Stimulated activated CD4-positive, alpha-beta T cell treated with anti-CD3 and anti-CD28 coated beads, TNF-alpha, amount 100 ng/mL, for 4 hours (primary cell): ENCODE measurements around the gene PKP1.

Source experiments
- DNase-seq, 3 experiments: peaks; one replicate each; pipeline ENCODE4 v3.0.0-alpha.2; 2020; ENCODE audit warnings: low read depth in 3 of 3

PKP1 gene

DNA sequence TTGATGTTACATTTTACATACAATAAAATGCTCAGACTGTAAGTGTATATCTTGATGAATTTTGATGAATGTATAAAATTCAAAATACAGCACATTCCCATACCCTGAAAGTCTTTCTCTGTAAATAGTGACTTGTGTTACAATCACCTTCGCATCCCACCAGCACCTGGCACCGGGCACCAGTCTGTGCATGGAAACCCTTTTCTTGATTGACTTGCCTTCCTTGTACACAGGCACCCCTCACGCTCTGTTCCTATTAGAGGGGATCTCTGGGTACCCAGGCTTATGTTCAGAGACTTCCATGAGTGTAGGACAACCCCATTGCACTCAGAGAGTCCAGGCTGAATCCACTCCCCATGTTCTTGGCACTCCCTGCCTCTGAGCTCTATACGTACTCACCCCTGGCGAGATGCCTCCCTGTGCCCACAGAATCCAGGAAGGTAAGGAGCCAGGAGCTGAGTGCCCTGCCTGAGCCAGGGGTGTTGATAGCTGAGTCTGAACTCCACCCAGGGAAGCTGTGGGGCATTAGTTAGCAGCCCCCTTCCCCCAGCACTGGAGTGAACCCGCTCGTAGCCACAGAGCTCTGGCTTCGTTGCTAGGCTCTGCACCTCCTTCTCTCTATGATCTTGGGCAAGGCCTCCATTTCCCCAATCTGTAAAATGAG lies 22.5 kb upstream of the PKP1 start:
- no peak for DNase-seq

DNA sequence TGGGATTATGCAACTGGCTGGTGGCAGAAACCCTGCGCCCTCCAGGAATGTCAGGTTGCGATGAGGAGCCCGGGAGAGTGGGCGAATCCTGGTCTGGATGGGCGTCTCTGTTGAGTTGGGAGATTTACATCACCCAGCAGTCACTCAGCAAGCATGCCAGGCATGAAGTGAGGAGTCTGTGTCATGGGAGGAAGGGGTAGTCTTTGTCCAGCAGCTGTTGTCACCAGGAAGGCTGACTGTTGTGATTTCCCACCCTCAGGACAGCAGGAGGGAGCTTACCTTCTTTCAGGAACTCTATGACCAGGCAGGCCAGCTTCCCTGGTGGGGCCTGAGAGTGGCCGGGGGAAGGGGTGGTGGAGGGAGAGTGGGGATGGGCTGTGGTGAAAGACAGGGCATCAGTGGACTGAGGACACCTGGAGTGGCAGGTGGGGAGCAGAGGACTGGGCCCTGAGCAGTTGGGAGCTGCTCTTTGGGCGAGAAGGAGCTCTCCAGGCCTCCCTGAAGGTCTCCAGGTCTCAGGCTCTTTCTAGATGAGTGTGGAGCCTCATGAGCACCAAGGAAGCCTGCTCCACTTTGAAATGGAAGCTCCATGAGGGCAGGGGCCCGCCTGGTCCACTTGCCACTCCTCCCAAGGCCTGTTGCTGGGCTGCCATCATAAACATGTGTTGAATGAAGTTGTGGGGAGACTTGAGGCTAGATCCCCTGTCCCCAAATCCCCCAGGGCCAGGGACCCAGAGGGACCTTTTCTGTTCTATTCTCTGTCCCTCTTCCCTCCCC lies 21.3 kb upstream of the PKP1 start:
- no peak for DNase-seq

DNA sequence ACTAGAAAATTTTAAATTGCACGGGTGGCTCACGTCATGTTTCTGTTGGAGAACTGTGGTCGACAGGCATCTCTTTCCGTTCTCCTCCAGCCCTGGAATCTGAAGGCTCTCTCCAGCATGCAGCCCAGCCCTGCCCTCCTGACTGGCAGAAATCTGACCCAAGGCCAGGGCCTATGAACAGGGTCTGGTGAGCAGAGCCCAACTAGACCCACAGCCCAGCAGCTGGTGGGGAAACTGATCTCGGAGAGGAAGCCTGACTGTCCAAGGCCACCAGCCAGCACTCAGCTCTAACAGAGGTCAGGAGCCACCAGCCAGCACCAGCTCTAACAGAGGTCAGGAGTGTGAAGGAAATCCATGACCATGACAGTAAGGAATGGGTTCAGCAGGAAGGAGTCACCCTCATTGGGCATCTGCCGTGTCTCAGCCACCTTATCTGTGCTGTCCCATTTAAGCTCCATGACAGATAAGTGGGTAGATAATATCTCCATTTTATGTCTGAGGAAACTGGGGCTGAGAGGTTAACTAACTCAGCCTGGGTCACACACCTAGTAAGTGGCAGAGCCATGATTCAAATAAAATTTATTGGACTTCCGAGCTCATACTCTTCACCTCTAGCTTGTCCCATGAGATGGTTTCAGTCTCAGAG lies 20.2 kb upstream of the PKP1 start:
- no peak for DNase-seq

DNA sequence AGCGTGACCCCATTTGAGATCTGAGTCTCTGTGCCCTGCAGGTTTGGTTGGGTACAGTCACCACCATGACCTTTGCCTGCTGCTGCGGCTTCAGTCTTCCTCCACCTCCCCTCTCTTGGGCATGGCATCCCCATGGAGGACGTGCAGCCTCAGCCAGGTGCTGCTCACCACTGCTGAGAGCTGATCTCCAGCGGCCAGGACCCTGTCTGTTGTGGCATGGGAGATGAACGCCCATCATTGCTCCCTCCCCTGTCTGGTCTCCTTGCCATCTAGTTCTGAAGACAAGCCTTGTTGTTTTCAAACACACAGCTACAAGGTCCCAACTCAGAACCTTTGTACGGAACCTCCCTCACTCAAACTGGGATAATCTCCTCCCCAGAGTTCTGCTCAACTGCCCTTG lies 19.2 kb upstream of the PKP1 start:
- no peak for DNase-seq

DNA sequence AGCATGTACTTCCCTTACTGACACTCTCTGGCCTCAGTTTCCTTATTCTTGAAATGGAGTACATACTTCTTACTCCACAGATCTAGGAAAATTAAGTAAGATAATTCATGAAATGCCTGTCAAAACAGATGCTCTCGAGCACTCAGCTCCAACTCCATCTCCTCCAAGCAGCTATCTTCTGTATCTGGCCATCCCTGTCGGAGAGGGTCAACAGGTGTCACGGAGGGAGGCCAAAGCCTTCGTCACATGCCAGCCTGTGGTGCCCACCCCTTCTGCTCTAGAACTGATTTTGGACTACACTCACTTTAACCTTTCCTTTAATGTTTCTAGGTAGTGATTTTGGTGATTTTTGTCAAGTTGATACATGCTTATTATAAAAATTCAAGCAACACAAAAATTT lies 18.8 kb upstream of the PKP1 start:
- DNase-seq, result no peak

DNA sequence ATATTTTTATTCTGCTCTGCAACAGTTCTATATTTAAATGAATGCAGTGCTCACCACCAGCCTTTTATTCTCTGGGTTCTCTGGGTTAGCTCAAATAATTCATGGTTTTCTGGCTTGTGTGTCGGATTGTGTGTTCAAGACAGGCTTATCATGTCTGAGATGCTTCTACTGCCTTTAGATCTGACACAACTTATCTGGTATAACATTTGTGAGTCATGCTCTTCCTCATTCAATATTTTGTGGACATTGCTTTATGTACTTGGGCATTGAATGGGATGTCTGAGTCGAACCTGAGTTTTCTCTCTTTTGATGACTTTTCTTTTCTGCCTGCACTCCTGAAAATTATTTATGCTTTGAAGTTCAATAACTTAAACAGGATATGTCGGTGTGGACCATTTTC lies 17.6 kb upstream of the PKP1 start:
- DNase-seq, result no peak

DNA sequence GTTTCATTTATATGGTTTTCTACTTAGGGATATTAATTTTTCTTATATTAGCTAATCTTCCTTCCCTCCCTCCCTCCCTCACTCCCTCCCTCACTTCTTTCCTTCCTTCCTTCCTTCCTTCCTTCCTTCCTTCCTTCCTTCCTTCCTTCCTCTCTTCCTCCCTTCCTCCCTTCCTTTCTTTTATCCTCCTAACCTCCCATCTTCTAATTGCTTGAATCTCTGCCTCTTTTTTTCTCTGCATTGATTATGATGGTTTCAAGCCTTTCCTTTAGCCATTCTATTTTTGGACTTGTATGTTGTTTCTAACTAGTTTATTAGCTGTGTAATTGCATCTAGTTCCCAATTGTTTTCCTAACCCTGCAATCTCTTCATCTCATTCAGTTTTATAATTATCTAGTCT lies 17.0 kb upstream of the PKP1 start:
- no peak for DNase-seq

DNA sequence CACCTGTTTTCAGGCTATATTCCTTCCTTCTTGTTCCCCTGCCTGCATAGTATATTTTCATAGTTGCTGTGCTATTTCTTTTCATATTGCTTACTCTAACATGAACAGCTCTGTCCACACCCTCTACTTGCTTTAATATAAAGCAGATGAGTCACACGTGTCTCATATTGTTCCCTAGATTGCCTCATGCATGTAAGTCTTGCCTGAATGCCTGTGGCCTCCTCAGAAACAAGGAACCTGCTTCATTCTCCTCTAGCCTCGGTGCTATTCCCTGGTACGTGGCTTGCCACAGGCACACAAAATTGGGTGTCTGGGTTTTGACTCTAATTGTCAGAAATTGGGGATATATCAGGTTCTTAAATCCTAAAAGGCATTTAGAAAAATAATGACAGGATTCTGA lies 16.5 kb upstream of the PKP1 start:
- no peak for DNase-seq

DNA sequence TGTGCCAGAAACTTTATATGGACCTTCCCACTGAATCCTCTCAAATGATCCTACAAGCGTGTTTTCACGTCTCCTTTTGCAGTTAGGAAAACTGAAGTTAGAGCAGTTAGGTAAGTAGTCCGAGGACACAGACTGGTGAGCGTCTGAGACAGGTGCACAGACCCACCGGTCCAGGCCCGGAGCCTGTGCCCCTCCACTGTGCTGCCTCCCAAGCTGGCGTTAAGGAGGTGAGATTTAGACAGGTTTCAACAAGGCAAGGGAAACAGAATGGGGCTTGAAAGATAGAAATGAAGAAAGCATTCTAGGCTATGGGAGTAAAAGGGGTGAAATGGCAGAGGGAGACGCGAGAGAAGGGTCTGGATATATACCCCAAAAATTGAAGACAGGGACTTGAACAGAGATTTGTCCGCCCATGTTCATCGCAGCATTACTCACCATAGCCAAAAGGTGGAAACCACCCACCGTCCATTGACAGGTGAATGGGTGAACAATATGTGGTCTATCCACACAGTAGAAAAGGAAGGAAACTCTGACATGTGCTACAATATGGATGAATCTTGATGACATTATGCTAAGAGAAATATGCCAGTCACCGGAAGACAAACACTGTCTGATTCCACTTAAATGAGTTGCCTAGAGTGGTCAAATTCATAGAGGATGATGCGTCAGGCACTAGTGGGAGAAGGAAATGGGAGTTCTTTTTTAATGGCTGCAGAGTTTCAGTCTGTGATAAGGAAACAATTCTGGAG lies 15.7 kb upstream of the PKP1 start:
- DNase-seq, result no peak

DNA sequence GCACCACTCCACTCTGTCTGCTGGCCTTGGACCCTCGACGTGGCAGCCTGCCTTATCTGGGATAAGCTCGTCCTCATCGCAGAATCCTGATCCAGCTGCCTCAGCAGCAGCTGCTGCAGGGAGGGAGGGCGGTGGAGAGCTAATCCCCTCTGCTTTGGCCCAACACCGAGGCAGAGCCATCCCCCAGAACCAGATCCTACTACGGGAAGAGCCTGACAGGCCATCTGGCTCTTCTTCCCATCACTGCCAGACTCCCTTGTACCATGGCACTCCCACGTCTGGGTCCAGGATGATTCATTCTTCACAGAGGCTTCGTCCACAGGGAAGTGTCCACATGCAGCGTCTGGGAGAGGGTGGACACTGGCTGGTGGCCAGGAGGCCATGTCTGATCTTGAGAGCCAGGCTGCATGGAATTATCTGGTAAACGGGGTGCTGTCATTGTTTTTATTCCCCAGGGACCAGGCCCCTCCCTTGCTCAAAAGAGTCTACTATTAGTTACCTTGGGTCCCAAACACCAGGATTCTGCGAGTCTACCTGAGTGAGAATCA lies 14.6 kb upstream of the PKP1 start:
- DNase-seq, result no peak

DNA sequence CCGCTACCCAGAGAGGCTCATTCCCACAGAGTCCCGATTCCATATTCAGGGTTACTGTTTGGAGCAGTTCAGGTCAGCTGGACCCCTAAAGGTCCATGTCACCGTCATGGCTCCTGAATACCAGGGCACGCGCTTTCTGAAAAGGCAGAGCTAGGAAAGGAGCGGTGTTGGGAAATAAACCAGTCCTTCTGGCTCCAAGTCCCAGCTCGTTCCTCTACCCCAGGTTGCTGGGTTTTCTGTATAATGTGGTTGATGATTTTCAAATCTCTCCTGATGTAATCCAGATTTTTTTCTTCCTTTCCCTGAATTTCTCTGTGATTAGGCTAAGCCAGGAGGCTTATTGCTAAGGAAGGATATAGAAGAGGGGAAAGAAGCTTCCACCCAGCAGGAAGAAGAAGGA lies 14.0 kb upstream of the PKP1 start:
- DNase-seq, result no peak

DNA sequence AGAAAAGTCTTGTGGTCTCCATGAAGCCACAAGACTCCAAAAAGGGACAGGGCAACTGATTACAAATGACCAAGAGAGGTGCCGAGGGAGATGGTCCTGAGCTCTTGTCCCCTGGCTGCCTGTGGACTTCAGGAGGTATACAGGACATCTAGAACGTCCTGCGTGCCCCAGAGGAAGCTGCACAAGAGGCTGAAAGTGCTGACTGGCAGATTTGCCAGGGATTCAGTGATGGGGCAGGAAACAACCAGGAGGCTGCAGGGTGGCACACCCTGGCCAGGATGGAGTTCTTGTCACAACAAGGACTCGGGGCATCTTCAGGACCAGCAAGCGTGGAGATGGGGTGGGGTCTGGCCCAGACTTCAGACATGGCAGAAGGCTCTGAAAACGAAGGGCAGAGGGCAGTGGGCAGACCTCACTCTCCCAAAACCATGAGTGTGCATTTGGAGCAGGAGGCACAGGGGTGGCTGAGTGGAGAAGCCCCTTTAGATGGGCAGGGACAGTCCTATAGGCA lies 13.4 kb upstream of the PKP1 start:
- no peak for DNase-seq

DNA sequence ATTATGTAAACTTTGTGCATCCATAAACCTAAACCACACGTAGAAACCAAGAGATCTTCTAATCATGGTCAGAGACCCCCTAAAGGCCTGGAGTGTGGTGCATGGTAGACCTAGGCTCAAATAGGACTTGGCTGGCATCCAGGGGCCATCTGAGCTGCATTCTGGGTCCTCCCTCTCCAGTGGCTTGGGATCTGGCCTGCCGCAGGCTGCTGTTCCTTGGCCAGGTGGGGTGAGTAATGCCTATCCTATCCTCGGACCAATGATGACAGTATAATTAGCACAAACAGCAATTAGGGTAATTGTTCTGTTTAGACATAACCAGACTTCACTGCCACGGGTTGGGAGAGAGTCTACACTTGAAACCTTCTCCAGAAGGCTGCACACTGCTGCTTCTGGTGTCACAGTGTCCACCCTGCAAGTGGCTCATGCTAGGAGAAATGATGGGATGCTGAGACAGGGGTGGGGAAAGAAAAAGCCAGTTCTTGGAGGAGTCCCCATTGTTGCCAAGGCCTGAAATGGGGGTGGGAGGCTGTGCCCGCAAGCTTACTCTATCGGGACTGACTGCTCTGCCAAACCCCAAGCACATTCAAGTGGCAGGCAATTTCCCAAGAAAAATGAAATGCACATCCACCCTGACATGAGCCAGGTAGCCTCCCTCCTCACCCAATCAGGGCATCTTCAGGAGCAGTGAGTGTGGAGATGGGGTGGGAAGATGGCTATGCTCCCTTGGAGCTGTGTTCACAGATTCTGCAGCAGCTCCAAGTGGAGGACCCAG lies 12.5 kb upstream of the PKP1 start:
- no peak for DNase-seq

DNA sequence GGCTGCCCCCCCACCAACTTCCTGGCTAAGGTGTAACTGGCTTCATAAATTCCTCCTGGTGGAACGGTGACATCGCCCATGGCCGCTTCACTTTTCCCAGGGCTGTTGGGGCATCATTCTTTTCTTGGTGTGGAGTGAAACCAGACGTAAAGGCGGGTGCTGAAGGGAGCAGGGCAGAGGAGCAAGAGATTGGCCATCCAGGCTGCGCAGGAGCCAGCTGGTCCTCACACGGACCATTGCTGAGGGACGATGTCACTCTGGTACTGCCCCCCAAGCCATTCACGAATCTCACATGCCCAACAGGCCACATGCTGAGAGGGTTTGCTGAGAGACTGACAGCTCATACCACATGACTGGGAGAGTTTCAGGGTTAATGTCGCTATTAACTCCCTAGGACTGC lies 10.5 kb upstream of the PKP1 start:
- no peak for DNase-seq

DNA sequence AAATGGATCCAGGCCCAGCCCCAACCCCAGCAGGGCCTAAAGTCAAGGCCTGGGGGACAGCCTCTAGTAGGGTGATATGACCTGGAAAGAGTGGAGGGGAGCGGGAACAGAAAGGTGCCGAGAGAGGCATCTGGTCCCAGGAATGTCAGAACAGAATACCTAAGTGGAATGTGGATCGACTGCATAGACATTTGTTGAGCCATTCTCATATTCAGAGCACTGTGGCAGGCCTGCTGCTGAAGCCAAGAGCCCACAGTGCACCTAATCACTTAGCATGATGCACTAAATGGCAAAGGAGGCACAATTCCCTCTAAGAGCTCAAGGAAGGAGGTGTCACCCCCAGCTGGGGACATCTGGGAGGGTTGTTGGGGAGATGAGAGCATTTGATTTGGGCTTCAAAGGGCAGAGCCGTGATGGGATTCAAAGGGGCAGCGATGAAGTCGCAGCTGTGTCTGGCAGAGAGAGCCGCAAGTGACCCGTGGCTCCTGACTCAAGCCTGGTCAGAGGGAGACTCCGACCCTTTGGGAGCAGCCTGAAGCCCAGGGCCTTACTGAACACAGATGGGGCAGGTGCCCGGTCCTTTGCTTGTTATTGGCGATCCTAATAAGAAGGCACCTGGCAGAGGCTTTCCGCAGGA lies 8.6 kb upstream of the PKP1 start:
- DNase-seq, result no peak

DNA sequence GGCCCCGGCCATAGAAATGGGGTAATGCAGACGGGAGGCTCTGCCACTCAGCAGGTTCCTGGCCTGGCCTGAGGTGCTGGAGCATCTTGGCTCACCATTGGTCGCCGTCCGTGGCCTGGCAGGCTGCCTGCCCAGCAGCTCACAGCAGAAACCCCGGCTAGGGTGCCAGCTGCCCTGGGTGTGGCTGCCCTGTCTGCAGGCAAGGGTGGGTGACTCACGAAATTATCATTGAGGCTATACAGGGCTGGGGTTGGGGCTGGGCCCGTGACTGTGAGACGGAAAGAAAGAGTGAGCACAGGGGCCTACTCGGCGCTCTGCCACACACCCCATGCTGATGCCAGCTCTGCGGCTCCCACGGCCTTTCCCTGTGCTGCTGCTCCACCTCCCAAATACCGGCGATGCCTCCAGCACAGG lies 8.0 kb upstream of the PKP1 start:
- DNase-seq, result no peak

DNA sequence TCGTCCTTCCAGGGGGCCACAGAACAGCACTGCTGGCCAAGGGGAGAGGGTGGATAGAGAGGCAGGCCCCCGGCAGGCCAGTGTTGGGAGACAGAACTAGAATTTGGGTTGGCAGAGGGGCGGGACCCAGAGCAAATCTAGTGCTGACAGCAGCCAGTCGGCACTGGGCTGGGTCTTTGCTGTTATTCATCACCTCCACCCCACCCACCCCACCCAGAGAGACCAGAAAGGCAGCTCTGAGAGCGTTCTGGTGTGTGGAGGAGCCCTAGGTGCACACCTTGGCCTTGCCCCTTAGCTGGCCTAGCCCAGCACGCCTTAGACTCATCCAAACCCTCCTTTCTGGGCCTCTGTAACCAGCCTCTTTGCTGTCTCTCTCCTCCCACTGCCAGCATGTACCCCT lies 6.4 kb upstream of the PKP1 start:
- DNase-seq, result no peak

DNA sequence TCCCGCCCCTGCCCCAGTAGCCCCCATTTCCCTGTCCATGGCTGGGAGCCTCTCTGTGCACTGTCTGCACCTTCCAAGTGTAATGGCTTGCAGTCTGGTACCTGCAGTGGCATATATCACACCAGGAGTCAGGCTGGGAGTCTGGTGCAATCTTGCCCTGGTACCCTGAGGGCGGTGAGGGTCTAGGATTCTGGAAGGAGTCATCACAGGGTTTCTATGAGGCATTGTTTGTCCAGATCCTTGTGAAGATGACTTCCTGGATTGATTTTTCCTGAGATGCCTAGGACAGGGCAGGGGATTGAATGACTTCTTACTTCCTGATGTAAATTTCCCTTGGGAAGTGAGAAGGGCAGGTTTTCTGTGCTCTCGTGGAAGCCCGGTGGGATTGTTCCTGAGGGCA lies 5.9 kb upstream of the PKP1 start:
- no peak for DNase-seq

DNA sequence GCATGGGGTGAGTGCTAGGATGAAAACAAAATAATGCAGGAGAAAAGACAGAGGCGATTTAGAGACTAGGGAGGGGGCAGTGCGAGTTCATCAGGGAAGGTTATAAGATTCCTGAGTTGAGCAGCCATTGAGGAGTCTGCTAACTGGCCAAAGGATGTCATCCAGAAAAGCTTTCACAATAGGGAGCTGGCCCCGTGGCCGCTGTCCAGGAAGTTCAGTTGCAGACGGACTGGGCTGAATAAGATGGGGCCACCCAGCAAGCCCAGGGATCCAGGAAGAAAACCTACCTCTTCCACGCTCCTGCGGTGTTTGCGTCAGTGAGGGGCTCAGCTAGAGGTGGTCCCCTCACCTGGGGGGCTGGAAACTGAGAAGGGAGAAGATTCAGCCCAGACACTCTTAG lies 4.0 kb upstream of the PKP1 start:
- no peak for DNase-seq

DNA sequence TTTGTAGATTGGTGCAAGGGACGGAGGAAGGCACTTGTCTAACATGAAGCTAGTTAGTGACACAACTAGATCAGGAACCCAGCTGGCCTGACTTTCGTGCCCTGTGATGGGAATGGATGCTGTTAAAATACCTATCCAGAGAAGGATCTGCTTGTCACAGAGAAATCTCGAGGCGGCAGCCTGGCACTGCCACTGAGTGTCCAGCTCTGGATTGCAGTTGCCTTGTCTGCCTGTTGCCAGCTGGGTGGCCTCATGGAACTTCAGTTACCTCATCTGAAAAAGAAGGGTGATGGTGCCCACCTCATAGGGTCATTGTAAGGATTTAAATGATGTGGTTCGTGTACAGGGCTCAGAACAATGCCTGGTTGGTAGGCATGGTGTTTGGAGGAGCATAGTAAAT lies 2.4 kb upstream of the PKP1 start:
- DNase-seq, result no peak

DNA sequence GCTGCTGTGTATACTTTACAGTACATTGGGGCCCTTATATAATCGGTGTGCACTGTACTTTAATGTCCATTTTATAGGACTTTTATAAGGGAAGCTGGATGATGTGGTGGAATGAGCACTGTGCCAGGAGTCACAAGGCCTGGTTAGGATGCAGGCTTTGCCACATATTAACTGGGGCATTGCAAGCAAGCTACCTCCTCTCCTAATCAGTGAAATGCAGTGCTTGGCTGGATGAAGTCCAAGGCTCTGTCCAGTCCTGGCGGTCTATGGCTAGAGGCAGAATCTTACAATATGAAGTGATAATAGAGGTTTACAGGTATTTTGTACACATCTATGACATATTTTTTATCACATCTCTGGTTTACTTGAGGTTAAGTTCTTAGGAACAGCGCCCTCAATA lies 1.7 kb upstream of the PKP1 start:
- no peak for DNase-seq
